Panc1 (cell line): ENCODE results near the gene ARHGAP4.

Experiments
- POLR2AphosphoS5 ChIP-seq: IDR thresholded peaks from 2 replicates; pipeline ENCODE4 v1.6.1; 2012; ENCODE audit warnings: mild to moderate bottlenecking, low read depth, low read length, moderate library complexity
- SIN3A ChIP-seq: IDR thresholded peaks from 2 replicates; pipeline ENCODE4 v1.6.1; 2012; ENCODE audit warnings: low read depth, mild to moderate bottlenecking, low read length, moderate library complexity, borderline replicate concordance; ENCODE audit not compliant: insufficient read depth
- TCF7L2 ChIP-seq: IDR thresholded peaks from 2 replicates; pipeline ENCODE4 v1.6.1; 2011; ENCODE audit warnings: mild to moderate bottlenecking, low read depth, low read length, inconsistent platforms
- TF ChIP-seq, protein P1 (sequence below): fragments of 450-650 bp; IDR thresholded peaks from 2 replicates; pipeline ENCODE4 v1.5.1; 2017; ENCODE audit warnings: mild to moderate bottlenecking

- TF ChIP-seq, protein P1, sequence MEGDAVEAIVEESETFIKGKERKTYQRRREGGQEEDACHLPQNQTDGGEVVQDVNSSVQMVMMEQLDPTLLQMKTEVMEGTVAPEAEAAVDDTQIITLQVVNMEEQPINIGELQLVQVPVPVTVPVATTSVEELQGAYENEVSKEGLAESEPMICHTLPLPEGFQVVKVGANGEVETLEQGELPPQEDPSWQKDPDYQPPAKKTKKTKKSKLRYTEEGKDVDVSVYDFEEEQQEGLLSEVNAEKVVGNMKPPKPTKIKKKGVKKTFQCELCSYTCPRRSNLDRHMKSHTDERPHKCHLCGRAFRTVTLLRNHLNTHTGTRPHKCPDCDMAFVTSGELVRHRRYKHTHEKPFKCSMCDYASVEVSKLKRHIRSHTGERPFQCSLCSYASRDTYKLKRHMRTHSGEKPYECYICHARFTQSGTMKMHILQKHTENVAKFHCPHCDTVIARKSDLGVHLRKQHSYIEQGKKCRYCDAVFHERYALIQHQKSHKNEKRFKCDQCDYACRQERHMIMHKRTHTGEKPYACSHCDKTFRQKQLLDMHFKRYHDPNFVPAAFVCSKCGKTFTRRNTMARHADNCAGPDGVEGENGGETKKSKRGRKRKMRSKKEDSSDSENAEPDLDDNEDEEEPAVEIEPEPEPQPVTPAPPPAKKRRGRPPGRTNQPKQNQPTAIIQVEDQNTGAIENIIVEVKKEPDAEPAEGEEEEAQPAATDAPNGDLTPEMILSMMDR: no peak
- no peak for TF ChIP-seq SIN3A
- TF ChIP-seq POLR2AphosphoS5: no peak
- TF ChIP-seq TCF7L2: no peak
Observed at GRCh38 chrX:153921070-153921469, 5.0 kb downstream of the ARHGAP4 start.
